ENCODE data around the gene ARFGEF2. TPM values are rescaled to one million over a fixed set of nuclear protein-coding genes. Genes with fewer than 3 reads are reported as not detected.

The ARFGEF2 gene
- total RNA-seq, 1 donor from 2014 or later: 21.9 TPM

DNA sequence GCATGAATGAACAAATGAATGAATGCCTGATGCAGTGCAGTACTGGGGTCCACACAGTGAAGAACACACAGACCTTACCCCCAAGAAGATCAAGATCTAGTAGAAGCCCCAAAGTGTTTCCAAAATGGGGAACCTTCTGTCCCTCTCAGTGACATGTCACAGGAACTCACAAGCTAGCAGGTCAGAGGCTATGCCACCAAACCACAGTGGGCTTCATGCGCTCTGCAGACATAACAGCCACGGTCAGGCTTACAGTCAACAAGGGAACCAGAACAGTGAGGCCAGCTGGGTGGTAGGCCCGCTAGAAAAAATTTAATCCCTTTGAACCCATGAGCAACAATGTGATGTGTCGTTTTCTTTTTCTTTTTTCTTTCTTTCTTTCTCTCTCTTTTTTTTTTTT is 20.2 kb upstream of the ARFGEF2 start:
- TF ChIP-seq POLR2AphosphoS5 (IDR thresholded peaks at IDR 0.05; ENCODE audit: insufficient read depth in 1 of 2, low read depth in 1 of 2) (no peak), POLR2A (IDR thresholded peaks at IDR 0.05) (no peak)
- TF ChIP-seq, protein P1, sequence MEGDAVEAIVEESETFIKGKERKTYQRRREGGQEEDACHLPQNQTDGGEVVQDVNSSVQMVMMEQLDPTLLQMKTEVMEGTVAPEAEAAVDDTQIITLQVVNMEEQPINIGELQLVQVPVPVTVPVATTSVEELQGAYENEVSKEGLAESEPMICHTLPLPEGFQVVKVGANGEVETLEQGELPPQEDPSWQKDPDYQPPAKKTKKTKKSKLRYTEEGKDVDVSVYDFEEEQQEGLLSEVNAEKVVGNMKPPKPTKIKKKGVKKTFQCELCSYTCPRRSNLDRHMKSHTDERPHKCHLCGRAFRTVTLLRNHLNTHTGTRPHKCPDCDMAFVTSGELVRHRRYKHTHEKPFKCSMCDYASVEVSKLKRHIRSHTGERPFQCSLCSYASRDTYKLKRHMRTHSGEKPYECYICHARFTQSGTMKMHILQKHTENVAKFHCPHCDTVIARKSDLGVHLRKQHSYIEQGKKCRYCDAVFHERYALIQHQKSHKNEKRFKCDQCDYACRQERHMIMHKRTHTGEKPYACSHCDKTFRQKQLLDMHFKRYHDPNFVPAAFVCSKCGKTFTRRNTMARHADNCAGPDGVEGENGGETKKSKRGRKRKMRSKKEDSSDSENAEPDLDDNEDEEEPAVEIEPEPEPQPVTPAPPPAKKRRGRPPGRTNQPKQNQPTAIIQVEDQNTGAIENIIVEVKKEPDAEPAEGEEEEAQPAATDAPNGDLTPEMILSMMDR (IDR thresholded peaks at IDR 0.05): no peak
- Histone ChIP-seq H3K36me3 (no peaks in the 10 kb centered on the region), H3K27me3 (no peaks in the 10 kb centered on the region), H3K4me1 (no peaks in the 10 kb centered on the region), H3K9me3 (no peaks in the 10 kb centered on the region), H3K4me3 (no peak overlapping the region), H3K27ac (no peak overlapping the region)
- intact Hi-C loops (cut with DNase I): no loop called here
- no peak for DNase-seq (ENCODE audit: extremely low spot score in 2 of 2)

DNA sequence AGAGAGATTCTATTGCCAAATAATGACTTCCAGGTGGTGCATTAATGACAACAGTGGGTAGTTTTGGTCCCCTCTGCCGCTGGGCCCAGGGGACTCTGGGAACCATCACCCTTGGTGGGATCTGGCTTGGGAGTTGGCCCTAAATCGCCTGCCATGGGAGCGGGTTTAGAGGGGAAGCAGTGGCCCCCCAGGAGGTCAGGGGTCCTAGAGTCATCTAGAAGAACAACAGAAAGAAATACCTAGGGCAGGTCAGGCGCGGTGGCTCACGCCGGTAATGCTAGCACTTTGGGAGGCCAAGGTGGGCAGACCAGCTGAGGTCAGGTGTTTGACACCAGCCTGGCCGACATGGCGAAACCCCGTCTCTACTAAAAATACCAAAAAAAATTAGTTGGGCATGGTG is 17.8 kb upstream of the ARFGEF2 start:
- Histone ChIP-seq H3K9me3 (no peaks in the 10 kb centered on the region), H3K4me1 (no peaks in the 10 kb centered on the region), H3K27me3 (no peaks in the 10 kb centered on the region), H3K27ac (no peak overlapping the region), H3K36me3 (no peaks in the 10 kb centered on the region), H3K4me3 (no peak overlapping the region)
- no peak for TF ChIP-seq POLR2AphosphoS5 (IDR thresholded peaks at IDR 0.05; ENCODE audit: insufficient read depth in 1 of 2, low read depth in 1 of 2)
- TF ChIP-seq POLR2A (IDR thresholded peaks at IDR 0.05): no peak
- TF ChIP-seq, protein P1 (IDR thresholded peaks at IDR 0.05): no peak
- intact Hi-C loops (cut with DNase I): loop anchor here (2.0 kb wide), 1 partner anchor 247 kb away; no protein-coding TSS in a partner anchor
- DNase-seq (ENCODE audit: extremely low spot score in 2 of 2): no peak

DNA sequence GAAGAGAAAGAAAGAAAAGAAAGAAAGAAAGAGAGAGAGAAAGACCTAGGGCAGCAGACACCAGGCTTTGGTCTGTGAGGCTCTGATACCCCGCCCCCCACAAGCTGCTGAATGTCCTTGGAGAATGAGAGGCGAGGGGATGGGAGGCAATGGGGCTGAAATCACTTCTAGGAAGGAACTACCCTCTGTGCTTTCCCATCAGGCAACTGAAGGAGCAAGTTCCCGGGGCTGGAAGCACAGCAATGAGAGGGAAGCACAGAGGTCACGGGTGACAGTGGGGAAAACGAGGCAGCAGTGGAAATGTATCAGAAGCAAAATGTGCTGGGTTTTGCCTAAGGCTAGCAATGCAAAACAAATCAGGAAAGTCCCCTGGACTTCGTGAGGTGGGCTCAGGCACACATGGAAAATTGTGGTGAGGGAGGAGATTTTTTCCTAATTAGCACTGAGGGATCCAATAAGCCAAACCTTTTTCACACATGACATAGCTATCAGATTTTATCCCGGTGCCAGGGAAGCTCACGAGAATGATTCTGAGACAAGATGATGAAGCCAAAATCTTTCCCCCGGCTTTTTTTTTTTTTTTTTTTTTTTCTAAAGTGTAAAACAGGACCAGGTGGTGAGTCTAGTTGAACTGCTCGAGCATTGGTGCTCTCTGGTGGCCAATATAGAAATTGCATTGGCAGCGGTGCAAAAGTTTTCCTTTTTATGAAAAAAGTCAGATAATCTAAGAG is 16.8 kb upstream of the ARFGEF2 start:
- no peak for DNase-seq (ENCODE audit: extremely low spot score in 2 of 2)
- Histone ChIP-seq H3K9me3 (no peaks in the 10 kb centered on the region), H3K27me3 (no peaks in the 10 kb centered on the region), H3K4me3 (no peak overlapping the region), H3K36me3 (no peaks in the 10 kb centered on the region), H3K27ac (no peak overlapping the region), H3K4me1 (no peaks in the 10 kb centered on the region)
- intact Hi-C loops (cut with DNase I): loop anchor here (2.0 kb wide), 1 partner anchor 248 kb away; no protein-coding TSS in a partner anchor
- TF ChIP-seq POLR2AphosphoS5 (IDR thresholded peaks at IDR 0.05; ENCODE audit: insufficient read depth in 1 of 2, low read depth in 1 of 2) (no peak), POLR2A (IDR thresholded peaks at IDR 0.05) (no peak)
- TF ChIP-seq, protein P1 (IDR thresholded peaks at IDR 0.05): peak; percentile 63 to 83 (median 83)

DNA sequence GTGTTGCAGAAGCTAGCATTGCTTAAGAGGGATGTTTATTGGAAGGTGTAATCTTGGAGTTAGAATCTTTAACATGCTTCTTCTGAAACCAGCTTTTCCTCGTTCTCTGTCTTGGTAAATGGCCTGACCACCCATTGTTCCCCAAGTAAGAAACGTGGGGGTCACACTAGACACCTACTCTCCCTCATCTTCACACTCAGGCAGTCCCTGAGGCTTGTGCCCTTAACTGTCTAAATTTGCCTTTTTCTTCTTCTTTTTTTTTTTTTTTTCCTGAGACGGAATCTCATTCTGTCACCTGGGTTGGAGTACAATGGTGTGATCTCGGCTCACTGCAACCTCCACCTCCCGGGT is 16.2 kb upstream of the ARFGEF2 start:
- Histone ChIP-seq H3K27ac (no peak overlapping the region), H3K9me3 (no peaks in the 10 kb centered on the region), H3K27me3 (no peaks in the 10 kb centered on the region), H3K4me1 (no peaks in the 10 kb centered on the region), H3K4me3 (no peak overlapping the region), H3K36me3 (no peaks in the 10 kb centered on the region)
- no peak for DNase-seq (ENCODE audit: extremely low spot score in 2 of 2)
- TF ChIP-seq POLR2A (IDR thresholded peaks at IDR 0.05) (no peak), POLR2AphosphoS5 (IDR thresholded peaks at IDR 0.05; ENCODE audit: insufficient read depth in 1 of 2, low read depth in 1 of 2) (no peak)
- TF ChIP-seq, protein P1 (IDR thresholded peaks at IDR 0.05): peak in 1 of 3 experiments; percentile 17
- intact Hi-C loops (cut with DNase I): loop anchor here (2.0 kb wide), 1 partner anchor 248 kb away; no protein-coding TSS in a partner anchor

DNA sequence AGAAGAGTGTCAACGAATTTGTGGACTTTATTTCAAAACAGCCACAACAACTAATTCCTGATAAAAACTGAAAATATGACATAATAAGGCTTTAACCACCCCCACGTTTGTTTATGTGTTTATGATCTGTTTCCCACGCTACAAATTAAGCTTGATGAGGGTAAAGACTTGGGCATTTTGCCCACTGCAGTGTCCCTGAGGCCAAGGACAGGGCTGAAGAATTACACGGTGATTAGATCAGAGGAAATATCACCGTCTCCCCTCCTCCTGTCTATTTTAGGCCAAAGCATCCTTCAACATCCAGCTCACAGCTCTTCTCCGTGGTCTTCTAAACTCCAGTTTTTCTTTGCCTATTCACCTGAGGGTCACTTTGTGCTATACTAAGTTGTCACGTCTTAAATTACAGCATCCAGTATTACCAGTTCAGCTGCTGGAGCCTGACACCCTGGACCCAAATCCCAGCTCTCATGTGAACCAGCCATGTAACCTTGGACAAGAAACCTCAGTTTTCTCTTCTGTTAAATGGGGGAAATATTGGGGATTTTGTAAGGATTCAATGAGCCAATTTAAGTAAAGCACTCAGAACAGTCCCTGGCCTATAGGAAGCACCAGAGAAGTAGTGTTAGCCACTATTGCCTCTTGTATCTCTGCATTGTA is 15.2 kb upstream of the ARFGEF2 start:
- TF ChIP-seq POLR2AphosphoS5 (IDR thresholded peaks at IDR 0.05; ENCODE audit: insufficient read depth in 1 of 2, low read depth in 1 of 2) (no peak), POLR2A (IDR thresholded peaks at IDR 0.05) (no peak)
- TF ChIP-seq, protein P1 (IDR thresholded peaks at IDR 0.05): no peak

More for the DNA sequence above, 15.2 kb upstream of the ARFGEF2 start:
- Histone ChIP-seq H3K9me3 (no peaks in the 10 kb centered on the region), H3K4me3 (no peak overlapping the region), H3K36me3 (no peaks in the 10 kb centered on the region), H3K27me3 (no peaks in the 10 kb centered on the region), H3K27ac (no peak overlapping the region), H3K4me1 (no peaks in the 10 kb centered on the region)
- no peak for DNase-seq (ENCODE audit: extremely low spot score in 2 of 2)
- intact Hi-C loops (cut with DNase I): no loop called here
